Heart right ventricle (tissue), 16 donors: ENCODE results near the gene PPP1R16B. TPM values are rescaled to one million over a fixed set of nuclear protein-coding genes. Genes with fewer than 3 reads are reported as not detected.

Source experiments
- ATAC-seq, 8 donors: fragments of 200-7000 bp; cut with Tn5 transposase; one replicate each; pipeline ENCODE4 v1.9.1; 2020; ENCODE audit warnings: mild to moderate bottlenecking in 8 of 8, moderate library complexity in 8 of 8, moderate number of reproducible peaks in 1 of 8
- DNase-seq, 2 donors: peaks; one replicate each; pipeline ENCODE4 v3.0.0-alpha.2; 2020
- H3K27ac ChIP-seq, 10 donors: fragments of 200-600 bp; sonication (generic) in 2 of 10; one replicate each; pipeline versions ENCODE4 v1.5.0 to v1.8.0; 2020 to 2022; ENCODE audit warnings: mild to moderate bottlenecking in 3 of 10
- H3K27me3 ChIP-seq, 7 donors: fragments of 200-600 bp; one replicate each; pipeline ENCODE4 v1.8.0; 2021 to 2022; ENCODE audit warnings: mild to moderate bottlenecking in 2 of 7
- H3K36me3 ChIP-seq, 9 donors: fragments of 200-600 bp; sonication (generic) in 1 of 9; one replicate each; pipeline versions ENCODE4 v1.5.0 to v1.8.0; 2020 to 2022; ENCODE audit warnings: mild to moderate bottlenecking in 2 of 9
- H3K4me1 ChIP-seq, 9 donors: fragments of 200-600 bp; sonication (generic) in 1 of 9; one replicate each; pipeline versions ENCODE4 v1.5.0 to v1.8.0; 2020 to 2022; ENCODE audit warnings: mild to moderate bottlenecking in 4 of 9
- H3K4me3 ChIP-seq, 10 donors: fragments of 200-600 bp; sonication (generic) in 2 of 10; one replicate each; pipeline versions ENCODE4 v1.5.0 to v1.8.0; 2020 to 2022; ENCODE audit warnings: mild to moderate bottlenecking in 7 of 10, moderate library complexity in 2 of 10
- H3K9me3 ChIP-seq, 11 donors: fragments of 200-600 bp in 10 of 11; sonication (generic) in 2 of 11; one replicate each; pipeline versions ENCODE4 v1.5.0 to v1.8.0; 2013 to 2022; ENCODE audit warnings: mild to moderate bottlenecking in 2 of 11, control low read depth in 1 of 11, moderate library complexity in 1 of 11
- CTCF ChIP-seq, 9 donors: fragments of 200-600 bp; sonication (generic) in 2 of 9; IDR thresholded peaks; one replicate each; pipeline versions ENCODE4 v1.5.0 to v1.8.0; 2021 to 2022; ENCODE audit warnings: antibody characterized with exemption in 9 of 9, mild to moderate bottlenecking in 5 of 9, moderate library complexity in 1 of 9
- WGBS, 2 donors: extraction: QIAGEN DNeasy Blood & Tissue Kit; methylation state at CpG; one replicate each; pipeline ENCODE4 v1.1.7; 2013; ENCODE audit warnings: inconsistent platforms in 1 of 2; 5-methylcytosine and 5-hydroxymethylcytosine counted together
- intact Hi-C, 10 donors: fragments of 100-400 bp; cut with DNase I; formaldehyde crosslinking; loops; one replicate each; pipeline versions ENCODE4 v1.11.1 to v1.14.2; 2022
- polyA plus RNA-seq, 2 donors: library from polyadenylated mRNA; stranded (reverse); fragments of 200-250 nt; gene quantifications; one replicate each; pipeline ENCODE4 v1.2.3, GENCODE V29; 2013
- total RNA-seq, 10 donors: library from RNA; stranded (reverse); fragmentation: NEBNext Ultra II Directional in 3 of 10; extraction: Animal tissue kit (Norgen Biotek cat#: 25700) in 3 of 10; gene quantifications; one replicate each; pipeline versions ENCODE4 v1.2.1 to v1.2.4, GENCODE V29; 2021 to 2023
- donor health status: Arrhythmogenic right ventricular cardiomyopathy.
- donor health status: ischemic (EF 13 %, LVEDD 7.1; RV severe dilation, severe dysfunction).
- donor health status: healthy with polysubstance abuse.
- donor health status: DM: no; HTN: yes; CAD: no.
- donor health status: DM: no; HTN: no; CAD: no.
- donor health status: ischemic (EF 25% LVEDD 6.9; RV normal size, moderate dysfunction).
- donor health status: ischemic (EF 25% LVEDD 5.7; RV mildly dilated, moderate dysfunction).
- donor health status: healthy.
- donor health status: DM: yes; HTN: yes; CAD: no.
- donor health status: Ischemic cardiomyopathy.
- donor health status: ischemic (EF 35%, LVEDD 5.7; RV mildly dilated, moderate dysfunction).
- donor health status: nonischemic (EF 11% LVEDD 7.7; RV severe dilation, severe dysfunction).
- donor health status: DM: yes; HTN: yes; CAD: no.
- donor health status: PGD.
- donor health status: ischemic (EF 29% LVEDD 5.4; RV normal size, mild dysfunction).
- donor health status: nonischemic (EF 23%, LVEDD 6.1; RV moderate dilation, normal function).

PPP1R16B gene
- total and polyA plus RNA-seq, 12 donors: 2.5 to 13.8 (median 5.8) TPM

- DNase-seq: no peak
Measured at GRCh38 chr20:38918172-38918571, 112.7 kb downstream of the PPP1R16B start.

GRCh38 chr20:38919683-38920082 is 114.2 kb downstream of the PPP1R16B start:
- no peak overlapping the region for H3K27ac ChIP-seq
- no peaks in the 10 kb centered on the region for H3K9me3 ChIP-seq
- WGBS, 2 donors: 77 to 78% methylated on average over 7 of the region's 7 CpGs
- DNase-seq: no peak
- H3K36me3 ChIP-seq: peaks cover 0 to 75% (median 0%) of the 10 kb centered on the region in 9 donors
- H3K4me1 ChIP-seq: no peaks in the 10 kb centered on the region
- ATAC-seq: no peak
- peaks cover 0 to 4% (median 0%) of the 10 kb centered on the region in 7 donors for H3K27me3 ChIP-seq
- TF ChIP-seq CTCF (IDR thresholded peaks at IDR 0.05): no peak
- H3K4me3 ChIP-seq: no peak overlapping the region
- intact Hi-C loops: loop anchor here in 3 of 10 donors (10.0 kb wide), 1 partner anchor 125 kb away; no protein-coding TSS in a partner anchor

More at GRCh38 chr20:38918172-38918571, 112.7 kb downstream of the PPP1R16B start:
- Histone ChIP-seq H3K4me1 (no peaks in the 10 kb centered on the region), H3K27me3 (peaks cover 0 to 6% (median 0%) of the 10 kb centered on the region in 7 donors), H3K36me3 (peaks cover 0 to 89% (median 0%) of the 10 kb centered on the region in 9 donors), H3K27ac (no peak overlapping the region), H3K4me3 (no peak overlapping the region), H3K9me3 (no peaks in the 10 kb centered on the region)
- intact Hi-C loops: no loop called here
- no peak for TF ChIP-seq CTCF (IDR thresholded peaks at IDR 0.05)
- 96 to 97% methylated on average over 19 of the region's 19 CpGs for WGBS, 2 donors
- no peak for ATAC-seq

GRCh38 chr20:38920411-38920810 is 114.9 kb downstream of the PPP1R16B start:
- Histone ChIP-seq H3K9me3 (no peaks in the 10 kb centered on the region), H3K4me3 (no peak overlapping the region), H3K27ac (no peak overlapping the region), H3K4me1 (no peaks in the 10 kb centered on the region), H3K36me3 (peaks cover 0 to 70% (median 0%) of the 10 kb centered on the region in 9 donors), H3K27me3 (peaks cover 0 to 4% (median 0%) of the 10 kb centered on the region in 7 donors)
- no peak for DNase-seq
- ATAC-seq: no peak
- intact Hi-C loops: loop anchor here in 3 of 10 donors (10.0 kb wide), 1 partner anchor 124 kb away; no protein-coding TSS in a partner anchor
- TF ChIP-seq CTCF (IDR thresholded peaks at IDR 0.05): no peak
- WGBS, 2 donors: 80 to 81% methylated on average over 3 of the region's 3 CpGs

GRCh38 chr20:38920851-38921250 is 115.4 kb downstream of the PPP1R16B start:
- intact Hi-C loops: loop anchor here in 3 of 10 donors (10.0 kb wide), 1 partner anchor 124 kb away; no protein-coding TSS in a partner anchor
- DNase-seq: no peak
- WGBS, 2 donors: 87 to 90% methylated on average over 9 of the region's 9 CpGs
- Histone ChIP-seq H3K4me1 (peaks cover 0 to under 1% (median 0%) of the 10 kb centered on the region in 9 donors), H3K4me3 (no peak overlapping the region), H3K27ac (no peak overlapping the region), H3K27me3 (peaks cover 0 to 4% (median 0%) of the 10 kb centered on the region in 7 donors), H3K36me3 (peaks cover 0 to 66% (median 0%) of the 10 kb centered on the region in 9 donors), H3K9me3 (no peaks in the 10 kb centered on the region)
- ATAC-seq: no peak
- TF ChIP-seq CTCF (IDR thresholded peaks at IDR 0.05): no peak
